WTC11 (cell line): ENCODE measurements around the gene IMPDH2. TPM values are rescaled to one million over a fixed set of nuclear protein-coding genes. Genes with fewer than 3 reads are reported as not detected.

Experiments
- ATAC-seq: fragments of 200-7000 bp; cut with Tn5 transposase; 2 replicates; pipeline ENCODE4 v1.10.0; 2021; ENCODE audit warnings: mild to moderate bottlenecking, moderate library complexity
- CTCF ChIA-PET: fragments of 300-600 bp; sonication (Branson Sonifier 250); formaldehyde crosslinking; loops from one replicate; lab custom pipeline; 2021; ENCODE audit warnings: antibody characterized with exemption; lab: Charles Lee
- POLR2A ChIA-PET: fragments of 350-600 bp; sonication (Branson Sonifier 250); formaldehyde crosslinking; loops from one replicate; lab custom pipeline; 2021; ENCODE audit warnings: antibody characterized with exemption; lab: Charles Lee
- DNase-seq: peaks from one replicate; pipeline ENCODE4 v3.0.0; 2021; ENCODE audit warnings: low spot score
- H3K27ac Mint-ChIP-seq: 2 replicates; pipeline ENCODE4 v1.8.0; 2021; ENCODE audit warnings: mixed read lengths
- H3K27me3 Mint-ChIP-seq: 2 replicates; pipeline ENCODE4 v1.8.0; 2021; ENCODE audit warnings: low read depth, mild to moderate bottlenecking, moderate library complexity, mixed read lengths
- H3K36me3 Mint-ChIP-seq: 2 replicates; pipeline ENCODE4 v1.8.0; 2021; ENCODE audit warnings: mixed read lengths
- H3K4me1 Mint-ChIP-seq: 2 replicates; pipeline ENCODE4 v1.8.0; 2022; ENCODE audit warnings: mixed read lengths
- H3K4me3 Mint-ChIP-seq: 2 replicates; pipeline ENCODE4 v1.8.0; 2021; ENCODE audit warnings: mild to moderate bottlenecking, moderate library complexity, mixed read lengths
- H3K9me3 Mint-ChIP-seq: 2 replicates; pipeline ENCODE4 v1.8.0; 2021; ENCODE audit warnings: mixed read lengths
- AR ChIP-seq: fragments of 250-450 bp; sonication (Bioruptor Pico); IDR thresholded peaks from 2 replicates; pipeline ENCODE4 v1.9.0; 2021; ENCODE audit warnings: mild to moderate bottlenecking
- ATF2 ChIP-seq: sonication (generic); formaldehyde crosslinking; IDR thresholded peaks from 2 replicates; pipeline ENCODE4 v1.8.1; 2022; ENCODE audit warnings: low read depth, missing genetic modification reagents, borderline replicate concordance
- ATF3 ChIP-seq: sonication (generic); formaldehyde crosslinking; conservative IDR thresholded peaks from 2 replicates; pipeline ENCODE4 v1.8.1; 2022; ENCODE audit warnings: mild to moderate bottlenecking, missing genetic modification reagents
- CREB1 ChIP-seq: sonication (generic); formaldehyde crosslinking; IDR thresholded peaks from 2 replicates; pipeline ENCODE4 v1.8.0; 2023; ENCODE audit warnings: mild to moderate bottlenecking, missing genetic modification reagents
- E2F1 ChIP-seq: sonication (generic); formaldehyde crosslinking; IDR thresholded peaks from 2 replicates; pipeline ENCODE4 v1.8.0; 2022; ENCODE audit warnings: mild to moderate bottlenecking, missing genetic modification reagents
- ERG ChIP-seq: fragments of 250-450 bp; sonication (Bioruptor Pico); IDR thresholded peaks from 2 replicates; pipeline ENCODE4 v1.8.0; 2021; ENCODE audit warnings: mild to moderate bottlenecking
- ESRRA ChIP-seq: sonication (generic); formaldehyde crosslinking; IDR thresholded peaks from 2 replicates; pipeline ENCODE4 v1.8.1; 2022; ENCODE audit warnings: mild to moderate bottlenecking, missing genetic modification reagents, borderline replicate concordance
- ETV6 ChIP-seq: sonication (generic); formaldehyde crosslinking; IDR thresholded peaks from 2 replicates; pipeline ENCODE4 v1.8.1; 2022; ENCODE audit warnings: mild to moderate bottlenecking, missing genetic modification reagents
- KAT7 ChIP-seq: sonication (generic); formaldehyde crosslinking; IDR thresholded peaks from 2 replicates; pipeline ENCODE4 v1.8.1; 2023; ENCODE audit warnings: missing genetic modification reagents, mild to moderate bottlenecking, borderline replicate concordance
- MLX ChIP-seq: sonication (generic); formaldehyde crosslinking; IDR thresholded peaks from 2 replicates; pipeline ENCODE4 v1.8.1; 2023; ENCODE audit warnings: mild to moderate bottlenecking, missing genetic modification reagents, moderate library complexity
- NR2C2 ChIP-seq: sonication (generic); formaldehyde crosslinking; IDR thresholded peaks from 2 replicates; pipeline ENCODE4 v1.8.0; 2022; ENCODE audit warnings: mild to moderate bottlenecking, missing genetic modification reagents
- PREB ChIP-seq: sonication (generic); formaldehyde crosslinking; IDR thresholded peaks from 2 replicates; pipeline ENCODE4 v1.8.1; 2022; ENCODE audit warnings: mild to moderate bottlenecking, missing genetic modification reagents, moderate library complexity, borderline replicate concordance
- PRRX2 ChIP-seq: fragments of 250-450 bp; sonication (Bioruptor Pico); IDR thresholded peaks from 2 replicates; pipeline ENCODE4 v1.8.0; 2021; ENCODE audit warnings: mild to moderate bottlenecking
- RELA ChIP-seq: sonication (generic); formaldehyde crosslinking; IDR thresholded peaks from 2 replicates; pipeline ENCODE4 v1.8.1; 2022; ENCODE audit warnings: missing genetic modification reagents, mild to moderate bottlenecking, borderline replicate concordance
- SMAD4 ChIP-seq: sonication (generic); formaldehyde crosslinking; IDR thresholded peaks from 2 replicates; pipeline ENCODE4 v1.8.0; 2022; ENCODE audit warnings: mild to moderate bottlenecking, missing genetic modification reagents
- TEAD1 ChIP-seq: sonication (generic); formaldehyde crosslinking; IDR thresholded peaks from 2 replicates; pipeline ENCODE4 v1.8.0; 2022; ENCODE audit warnings: mild to moderate bottlenecking, missing genetic modification reagents
- TEAD4 ChIP-seq: sonication (generic); formaldehyde crosslinking; IDR thresholded peaks from 2 replicates; pipeline ENCODE4 v1.8.0; 2022; ENCODE audit warnings: mild to moderate bottlenecking, missing genetic modification reagents
- USF2 ChIP-seq: sonication (generic); formaldehyde crosslinking; IDR thresholded peaks from 2 replicates; pipeline ENCODE4 v1.8.1; 2023; ENCODE audit warnings: mild to moderate bottlenecking, missing genetic modification reagents, moderate library complexity
- ZBTB21 ChIP-seq: sonication (generic); formaldehyde crosslinking; IDR thresholded peaks from 2 replicates; pipeline ENCODE4 v1.8.1; 2023; ENCODE audit warnings: mild to moderate bottlenecking, missing genetic modification reagents, borderline replicate concordance
- ZBTB43 ChIP-seq: sonication (generic); formaldehyde crosslinking; IDR thresholded peaks from 2 replicates; pipeline ENCODE4 v1.8.1; 2023; ENCODE audit warnings: mild to moderate bottlenecking, missing genetic modification reagents
- ZNF121 ChIP-seq: sonication (generic); formaldehyde crosslinking; IDR thresholded peaks from 2 replicates; pipeline ENCODE4 v1.8.0; 2023; ENCODE audit warnings: missing genetic modification reagents
- ZNF138 ChIP-seq: sonication (generic); formaldehyde crosslinking; conservative IDR thresholded peaks from 2 replicates; pipeline ENCODE4 v1.8.1; 2022; ENCODE audit warnings: mild to moderate bottlenecking, moderate library complexity, missing genetic modification reagents
- ZNF232 ChIP-seq: sonication (generic); formaldehyde crosslinking; IDR thresholded peaks from 2 replicates; pipeline ENCODE4 v1.8.0; 2022; ENCODE audit warnings: mild to moderate bottlenecking, missing genetic modification reagents
- ZNF263 ChIP-seq: sonication (generic); formaldehyde crosslinking; IDR thresholded peaks from 2 replicates; pipeline ENCODE4 v1.8.1; 2022; ENCODE audit warnings: low read depth, mild to moderate bottlenecking, moderate library complexity, missing genetic modification reagents
- ZNF317 ChIP-seq: sonication (generic); formaldehyde crosslinking; IDR thresholded peaks from 2 replicates; pipeline ENCODE4 v1.8.1; 2023; ENCODE audit warnings: low read depth, mild to moderate bottlenecking, moderate library complexity, missing genetic modification reagents, borderline replicate concordance
- ZNF396 ChIP-seq: fragments of 250-450 bp; sonication (Bioruptor Pico); IDR thresholded peaks from 2 replicates; pipeline ENCODE4 v1.8.0; 2021; ENCODE audit warnings: mild to moderate bottlenecking, moderate library complexity, borderline replicate concordance
- total RNA-seq: library from RNA; stranded (reverse); gene quantifications from 3 replicates; pipeline ENCODE4 v1.2.3, GENCODE V29; 2021

Gene IMPDH2
- total RNA-seq, 1 experiment from 2014 or later: 452 TPM

- TF ChIP-seq AR (CRISPR knock-in tag) (no peak), ATF2 (CRISPR knock-in tag) (no peak), ZNF138 (CRISPR knock-in tag) (no peak), ETV6 (CRISPR knock-in tag) (no peak), PRRX2 (no peak), ZNF317 (no peak), NR2C2 (CRISPR knock-in tag) (no peak), ZBTB43 (CRISPR knock-in tag) (no peak)
Observed at GRCh38 chr3:48996640-48997039, 32.6 kb downstream of the IMPDH2 start (continued).

- ATAC-seq (no peak), DNase-seq (no peak)
- CTCF ChIA-PET: interaction anchor here (0.7 to 1.0 kb wide), 2 partner anchors 20 to 35 kb away, joined by 3 read pairs; no protein-coding TSS in a partner anchor
- peaks cover 4% of the 10 kb centered on the region; the same call in 1 of the 2 replicates for H3K36me3 Mint-ChIP-seq
- H3K4me3 Mint-ChIP-seq: no peak overlapping the region
- H3K4me1 Mint-ChIP-seq: peaks cover 19% of the 10 kb centered on the region
- H3K9me3 Mint-ChIP-seq: no peaks in the 10 kb centered on the region
- H3K27me3 Mint-ChIP-seq: no peaks in the 10 kb centered on the region
- POLR2A ChIA-PET: interaction anchor here (1.0 kb wide), 1 partner anchor 13 kb away, joined by 4 read pairs; the partner anchor contains the start of gene WDR6
- H3K27ac Mint-ChIP-seq: no peak overlapping the region
- TF ChIP-seq CREB1 (CRISPR knock-in tag) (no peak), ATF3 (CRISPR knock-in tag) (no peak), ZNF396 (CRISPR knock-in tag) (no peak), RELA (CRISPR knock-in tag) (no peak), MLX (no peak), TEAD1 (CRISPR knock-in tag) (no peak), SMAD4 (CRISPR knock-in tag) (no peak), ESRRA (CRISPR knock-in tag) (no peak), ZNF232 (CRISPR knock-in tag) (no peak), TEAD4 (CRISPR knock-in tag) (no peak), ZNF263 (CRISPR knock-in tag) (no peak), ZBTB21 (no peak), PREB (CRISPR knock-in tag) (no peak), E2F1 (CRISPR knock-in tag) (no peak), USF2 (CRISPR knock-in tag) (no peak), ERG (CRISPR knock-in tag) (no peak), KAT7 (CRISPR knock-in tag) (no peak), ZNF121 (CRISPR knock-in tag) (no peak)
Observed at GRCh38 chr3:48993834-48994233, 35.4 kb downstream of the IMPDH2 start.
